DMS114 treated with DMSO at 0.1 percent for 48 hours (cell line): ENCODE data around the gene COL4A2.

Source experiments
- DNase-seq: peaks from one replicate; lab custom pipeline; 2025; ENCODE audit not compliant: unreplicated experiment; lab: John Stamatoyannopoulos, UW

COL4A2 gene

GRCh38 chr13:110468986-110469495 is 162.0 kb downstream of the COL4A2 start:
- no peak for DNase-seq

- DNase-seq, result no peak
Measured at GRCh38 chr13:110469597-110469996, 162.5 kb downstream of the COL4A2 start.

- no peak for DNase-seq
Measured at GRCh38 chr13:110470272-110471009, 163.4 kb downstream of the COL4A2 start.

- DNase-seq, result no peak
Measured at GRCh38 chr13:110471156-110471832, 164.2 kb downstream of the COL4A2 start.

- no peak for DNase-seq
Measured at GRCh38 chr13:110471833-110472162, 164.7 kb downstream of the COL4A2 start.

- DNase-seq, result no peak
Measured at GRCh38 chr13:110472904-110473563, 165.9 kb downstream of the COL4A2 start.

- DNase-seq, result no peak
Measured at GRCh38 chr13:110474713-110475112, 167.6 kb downstream of the COL4A2 start.

GRCh38 chr13:110475117-110475516 is 168.0 kb downstream of the COL4A2 start:
- DNase-seq, result no peak

GRCh38 chr13:110475550-110476219 is 168.6 kb downstream of the COL4A2 start:
- DNase-seq, result no peak

- no peak for DNase-seq
Measured at GRCh38 chr13:110476220-110476617, 169.1 kb downstream of the COL4A2 start.

GRCh38 chr13:110477706-110478245 is 170.7 kb downstream of the COL4A2 start:
- DNase-seq, result no peak

- DNase-seq, result no peak
Measured at GRCh38 chr13:110478405-110479214, 171.5 kb downstream of the COL4A2 start.

- DNase-seq, result no peak
Measured at GRCh38 chr13:110479215-110479545, 172.1 kb downstream of the COL4A2 start.

GRCh38 chr13:110479648-110480047 is 172.6 kb downstream of the COL4A2 start:
- DNase-seq, result no peak

- DNase-seq, result no peak
Measured at GRCh38 chr13:110480161-110480560, 173.1 kb downstream of the COL4A2 start.

GRCh38 chr13:110483386-110483968 is 176.4 kb downstream of the COL4A2 start:
- DNase-seq, result no peak

GRCh38 chr13:110484290-110485048 is 177.4 kb downstream of the COL4A2 start:
- DNase-seq, result no peak

- DNase-seq, result no peak
Measured at GRCh38 chr13:110485604-110486003, 178.5 kb downstream of the COL4A2 start.

- no peak for DNase-seq
Measured at GRCh38 chr13:110486061-110486715, 179.1 kb downstream of the COL4A2 start.
